Measurements from ENCODE around the gene RASSF3.

- TF ChIP-seq CTCF (IDR thresholded peaks at IDR 0.05) (no peak), POLR2A (IDR thresholded peaks at IDR 0.05) (no peak), EP300 (IDR thresholded peaks at IDR 0.05) (no peak)
Measured at GRCh38 chr12:64561302-64562136, 48.8 kb upstream of the RASSF3 start.
